Left ventricle myocardium inferior (tissue), 1 donor: Measurements from ENCODE around the gene GRIA1. TPM values are rescaled to one million over a fixed set of nuclear protein-coding genes. Genes with fewer than 3 reads are reported as not detected.

ENCODE experiments used
- DNase-seq: peaks from one replicate; pipeline ENCODE4 v3.0.0-alpha.2; 2020
- H3K27ac ChIP-seq: fragments of 200-600 bp; replicated peaks from 2 replicates; pipeline ENCODE4 v1.8.0; 2021
- H3K27me3 ChIP-seq: fragments of 200-600 bp; 2 replicates; pipeline ENCODE4 v1.8.0; 2021; ENCODE audit warnings: low read depth
- H3K36me3 ChIP-seq: fragments of 200-600 bp; 2 replicates; pipeline ENCODE4 v1.8.0; 2021
- H3K4me1 ChIP-seq: fragments of 200-600 bp; 2 replicates; pipeline ENCODE4 v1.8.0; 2021
- H3K4me3 ChIP-seq: fragments of 200-600 bp; 2 replicates; pipeline ENCODE4 v1.8.0; 2021; ENCODE audit warnings: mild to moderate bottlenecking, moderate library complexity
- H3K9me3 ChIP-seq: fragments of 200-600 bp; replicated peaks from 2 replicates; pipeline ENCODE4 v1.8.0; 2021
- intact Hi-C: fragments of 100-400 bp; cut with micrococcal nuclease; formaldehyde crosslinking; loops from one replicate; pipeline ENCODE4 v1.11.0; 2022
- total RNA-seq: library from RNA; stranded (reverse); fragmentation: NEBNext Ultra II Directional; extraction: Animal tissue kit (Norgen Biotek cat#: 25700); gene quantifications from one replicate; pipeline ENCODE4 v1.2.1, GENCODE V29; 2021
- TF ChIP-seq, protein P1 (sequence below): fragments of 200-600 bp; IDR thresholded peaks from 2 replicates; pipeline ENCODE4 v1.8.0; 2021; ENCODE audit warnings: antibody characterized with exemption, mild to moderate bottlenecking, borderline replicate concordance
- donor health status: DM: no; HTN: yes; CAD: no; lungs with severe emphysema.

GRIA1 gene
- total RNA-seq, 1 donor from 2014 or later, result 0.14 TPM

DNA sequence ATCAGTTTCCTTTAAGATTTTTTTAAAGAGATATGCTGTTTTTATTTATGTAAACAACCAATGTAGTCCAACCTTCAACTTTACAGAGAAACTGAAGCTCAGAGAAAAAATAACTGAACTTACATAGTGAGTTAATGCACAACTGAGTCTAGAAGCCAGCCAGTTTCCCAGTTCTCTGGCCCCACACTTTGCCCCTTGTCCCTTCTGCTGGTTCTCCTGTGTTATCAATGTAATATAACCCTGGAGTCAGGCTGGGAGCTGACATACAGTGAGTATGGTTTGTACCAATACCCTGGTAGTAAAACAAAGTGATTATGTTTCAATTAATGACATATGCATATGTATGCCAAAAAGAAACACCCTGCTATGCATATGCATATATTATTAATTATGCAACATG, 32.2 kb upstream of the GRIA1 start:
- H3K36me3 ChIP-seq, result no peaks in the 10 kb centered on the region
- H3K9me3 ChIP-seq, result no peaks in the 10 kb centered on the region
- no peak overlapping the region for H3K27ac ChIP-seq
- no peaks in the 10 kb centered on the region for H3K4me1 ChIP-seq
- TF ChIP-seq, protein P1, sequence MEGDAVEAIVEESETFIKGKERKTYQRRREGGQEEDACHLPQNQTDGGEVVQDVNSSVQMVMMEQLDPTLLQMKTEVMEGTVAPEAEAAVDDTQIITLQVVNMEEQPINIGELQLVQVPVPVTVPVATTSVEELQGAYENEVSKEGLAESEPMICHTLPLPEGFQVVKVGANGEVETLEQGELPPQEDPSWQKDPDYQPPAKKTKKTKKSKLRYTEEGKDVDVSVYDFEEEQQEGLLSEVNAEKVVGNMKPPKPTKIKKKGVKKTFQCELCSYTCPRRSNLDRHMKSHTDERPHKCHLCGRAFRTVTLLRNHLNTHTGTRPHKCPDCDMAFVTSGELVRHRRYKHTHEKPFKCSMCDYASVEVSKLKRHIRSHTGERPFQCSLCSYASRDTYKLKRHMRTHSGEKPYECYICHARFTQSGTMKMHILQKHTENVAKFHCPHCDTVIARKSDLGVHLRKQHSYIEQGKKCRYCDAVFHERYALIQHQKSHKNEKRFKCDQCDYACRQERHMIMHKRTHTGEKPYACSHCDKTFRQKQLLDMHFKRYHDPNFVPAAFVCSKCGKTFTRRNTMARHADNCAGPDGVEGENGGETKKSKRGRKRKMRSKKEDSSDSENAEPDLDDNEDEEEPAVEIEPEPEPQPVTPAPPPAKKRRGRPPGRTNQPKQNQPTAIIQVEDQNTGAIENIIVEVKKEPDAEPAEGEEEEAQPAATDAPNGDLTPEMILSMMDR, result no peak
- intact Hi-C loops, result no loop called here
- no peak for DNase-seq
- no peak overlapping the region for H3K4me3 ChIP-seq
- no peaks in the 10 kb centered on the region for H3K27me3 ChIP-seq

DNA sequence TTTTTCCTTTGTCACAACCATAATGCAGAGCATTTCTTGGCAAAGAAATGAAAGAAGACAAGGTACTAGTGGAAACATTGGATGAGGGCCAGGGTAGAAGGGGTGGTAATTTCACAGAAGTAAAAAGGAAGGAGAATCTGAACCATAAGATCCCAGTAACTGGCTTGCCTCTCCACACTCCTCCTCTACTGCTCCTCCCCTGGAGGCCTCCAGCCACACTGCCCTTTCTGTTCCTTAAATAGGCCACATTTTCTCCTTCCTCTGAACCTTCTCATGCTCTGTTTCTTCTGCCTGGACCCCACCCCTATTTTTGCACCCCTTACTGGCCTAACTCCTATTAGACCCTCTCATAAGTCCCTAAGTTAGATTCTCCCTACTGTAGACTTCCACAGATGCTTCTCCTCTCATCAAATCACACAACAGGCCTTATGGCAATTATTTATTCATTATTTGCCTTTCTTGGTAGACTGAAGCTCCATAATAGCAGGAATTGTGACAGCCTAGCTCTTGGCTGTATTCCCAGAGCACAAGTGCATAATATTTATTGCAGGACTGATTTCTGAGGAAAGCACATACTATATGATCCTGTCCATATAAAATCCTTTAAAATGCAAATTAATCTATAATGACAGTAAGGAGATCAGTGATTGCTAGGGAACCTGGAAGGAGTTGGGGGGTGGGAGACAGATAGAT, 31.3 kb upstream of the GRIA1 start:
- Histone ChIP-seq H3K9me3 (no peaks in the 10 kb centered on the region), H3K4me3 (no peak overlapping the region), H3K4me1 (no peaks in the 10 kb centered on the region), H3K36me3 (no peaks in the 10 kb centered on the region), H3K27ac (no peak overlapping the region), H3K27me3 (no peaks in the 10 kb centered on the region)
- DNase-seq, result no peak
- intact Hi-C loops, result no loop called here
- TF ChIP-seq, protein P1, result no peak

DNA sequence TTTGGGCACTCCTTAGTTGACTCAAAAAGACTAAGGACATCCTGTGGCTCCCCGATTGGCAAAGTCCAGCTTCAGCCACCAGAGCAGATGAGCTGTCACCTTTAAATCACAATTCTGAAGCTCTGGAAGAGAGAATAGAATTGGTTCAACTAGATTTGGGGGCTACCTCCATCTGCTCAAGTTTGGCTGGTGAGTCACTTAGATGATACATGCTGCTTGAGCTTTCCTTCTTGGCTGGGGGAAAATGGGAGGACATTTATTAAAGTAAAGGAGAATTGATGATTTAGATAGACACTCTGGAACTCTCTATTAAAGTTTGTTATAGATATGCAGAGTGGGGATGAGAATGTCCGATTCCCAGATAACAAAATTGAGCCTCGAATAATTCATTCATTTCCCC, 30.0 kb upstream of the GRIA1 start:
- Histone ChIP-seq H3K9me3 (no peaks in the 10 kb centered on the region), H3K27ac (no peak overlapping the region), H3K36me3 (no peaks in the 10 kb centered on the region), H3K4me3 (no peak overlapping the region), H3K27me3 (no peaks in the 10 kb centered on the region), H3K4me1 (no peaks in the 10 kb centered on the region)
- TF ChIP-seq, protein P1, result no peak
- DNase-seq, result no peak
- intact Hi-C loops, result no loop called here

DNA sequence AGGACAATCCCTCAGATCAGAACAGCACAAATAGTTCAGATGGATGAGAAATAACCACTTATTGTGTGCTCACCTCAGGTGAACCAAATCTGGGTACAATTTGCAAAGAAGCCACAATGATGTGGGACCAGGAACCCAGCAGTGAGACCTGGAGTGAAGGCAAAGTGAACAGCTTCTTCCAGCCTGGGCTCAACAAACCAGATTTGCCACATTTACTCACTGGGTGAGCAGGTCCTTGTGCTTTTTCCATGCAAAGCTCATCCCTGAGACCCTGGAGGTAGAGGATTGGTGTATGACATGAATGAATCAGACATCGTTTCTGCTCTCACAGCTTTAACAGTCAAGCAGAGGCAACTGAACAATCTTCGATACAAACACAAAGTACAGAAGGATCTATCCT, 29.1 kb upstream of the GRIA1 start:
- Histone ChIP-seq H3K36me3 (no peaks in the 10 kb centered on the region), H3K27ac (no peak overlapping the region), H3K4me3 (no peak overlapping the region), H3K27me3 (no peaks in the 10 kb centered on the region), H3K9me3 (no peaks in the 10 kb centered on the region), H3K4me1 (no peaks in the 10 kb centered on the region)
- DNase-seq, result no peak
- TF ChIP-seq, protein P1, result no peak
- intact Hi-C loops, result no loop called here

DNA sequence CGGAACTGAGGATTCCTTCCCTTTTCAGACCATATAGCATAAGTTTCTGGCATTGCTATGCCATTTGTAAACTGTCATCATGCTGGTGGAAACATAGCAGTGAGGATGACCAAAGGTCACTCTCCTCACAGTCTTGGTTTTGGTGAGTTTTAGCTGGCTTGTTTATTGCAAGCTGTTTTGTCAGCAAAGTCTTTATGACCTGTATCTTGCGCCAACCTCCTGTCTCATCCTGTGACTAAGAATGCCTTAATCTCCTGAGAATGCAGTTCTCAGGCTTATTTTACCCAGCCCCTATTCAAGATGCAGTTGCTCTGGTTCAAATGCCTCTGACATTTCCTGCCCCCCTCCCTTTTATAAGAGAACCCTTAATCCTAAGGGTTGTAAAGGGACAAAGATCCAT, 26.7 kb upstream of the GRIA1 start:
- Histone ChIP-seq H3K4me3 (no peak overlapping the region), H3K36me3 (no peaks in the 10 kb centered on the region), H3K27me3 (peaks cover 11% of the 10 kb centered on the region), H3K4me1 (no peaks in the 10 kb centered on the region), H3K27ac (no peak overlapping the region), H3K9me3 (no peaks in the 10 kb centered on the region)
- TF ChIP-seq, protein P1, result no peak
- intact Hi-C loops, result no loop called here
- no peak for DNase-seq
